GM18526 (cell line): ENCODE measurements around the gene ACSL6.

Experiments
- POLR2A ChIP-seq: IDR thresholded peaks from 3 replicates; pipeline ENCODE4 v1.6.1; 2011; ENCODE audit not compliant: insufficient read length; ENCODE audit errors: extremely low read depth

The ACSL6 gene

GRCh38 chr5:132052520-132052919, 41.1 kb upstream of the ACSL6 start:
- TF ChIP-seq POLR2A, result no peak

- TF ChIP-seq POLR2A, result no peak
Observed at GRCh38 chr5:132050661-132051552, 39.4 kb upstream of the ACSL6 start.

GRCh38 chr5:132050136-132050535, 38.7 kb upstream of the ACSL6 start:
- TF ChIP-seq POLR2A, result no peak

- no peak for TF ChIP-seq POLR2A
Observed at GRCh38 chr5:132049559-132049958, 38.1 kb upstream of the ACSL6 start.

- no peak for TF ChIP-seq POLR2A
Observed at GRCh38 chr5:132049093-132049492, 37.6 kb upstream of the ACSL6 start.

- TF ChIP-seq POLR2A, result no peak
Observed at GRCh38 chr5:132046880-132047299, 35.4 kb upstream of the ACSL6 start.

- no peak for TF ChIP-seq POLR2A
Observed at GRCh38 chr5:132044207-132044606, 32.7 kb upstream of the ACSL6 start.

GRCh38 chr5:132037353-132037752, 25.9 kb upstream of the ACSL6 start:
- no peak for TF ChIP-seq POLR2A

- no peak for TF ChIP-seq POLR2A
Observed at GRCh38 chr5:132033122-132033521, 21.7 kb upstream of the ACSL6 start.

- no peak for TF ChIP-seq POLR2A
Observed at GRCh38 chr5:132032196-132032595, 20.7 kb upstream of the ACSL6 start.

- TF ChIP-seq POLR2A, result no peak
Observed at GRCh38 chr5:132030610-132031009, 19.2 kb upstream of the ACSL6 start.

GRCh38 chr5:132029609-132030330, 18.3 kb upstream of the ACSL6 start:
- no peak for TF ChIP-seq POLR2A

- no peak for TF ChIP-seq POLR2A
Observed at GRCh38 chr5:132027027-132027426, 15.6 kb upstream of the ACSL6 start.

GRCh38 chr5:132026516-132027008, 15.1 kb upstream of the ACSL6 start:
- TF ChIP-seq POLR2A, result no peak

- TF ChIP-seq POLR2A, result no peak
Observed at GRCh38 chr5:132025403-132025971, 14.0 kb upstream of the ACSL6 start.

- TF ChIP-seq POLR2A, result no peak
Observed at GRCh38 chr5:132024789-132025402, 13.4 kb upstream of the ACSL6 start.

- no peak for TF ChIP-seq POLR2A
Observed at GRCh38 chr5:132024117-132024435, 12.6 kb upstream of the ACSL6 start.
